ENCODE data around the gene RNU4-1. TPM values are rescaled to one million over a fixed set of nuclear protein-coding genes. Genes with fewer than 3 reads are reported as not detected.
"Not testable (repeated sequence)": the region's sequence is repeated elsewhere in the genome, so short reads cannot be mapped to it uniquely, and the experiment has no call there.

Gene RNU4-1
- under 0.01 TPM in 1 of 2 replicates, not detected in the other for polyA plus RNA-seq (2011; rRNA removed)
- under 0.01 TPM in 2 replicates for polyA minus RNA-seq (2011; rRNA and poly(A)+ RNA removed)

GRCh38 chr12:120292661-120293531, at the start of gene RNU4-1:
RNU4-1 (minus strand) TSS chr12:120293237.
- Histone ChIP-seq H3K27ac (ENCODE audit: low read depth, low read length) (peak within 1 kb of the TSS; percentile 100), H3K9me3 (ENCODE audit: control insufficient read depth, insufficient read depth, low read length) (no peaks in the 10 kb centered on the region), H3K4me3 (ENCODE audit: low read depth, low read length) (peak within 1 kb of the TSS; percentile 62), H3K27me3 (ENCODE audit: control insufficient read depth, insufficient read depth, low read length) (no peaks in the 10 kb centered on the region)
- ChIA-PET POLR2A (interaction anchor here (0.6 to 4.9 kb wide), 15 partner anchors 9 to 236 kb away, joined by 3 to 245 read pairs (median 14); partner anchors contain the start of genes COQ5, PXN, RAB35 and RPLP0), CTCF (interaction anchor here (0.5 to 4.8 kb wide), 5 partner anchors 9 to 138 kb away, joined by 3 to 68 read pairs (median 5); partner anchors contain the start of gene SIRT4)
- no peak for TF ChIP-seq CTCF (IDR thresholded peaks at IDR 0.05; ENCODE audit: low read depth, low read length)
- DNase-seq (ENCODE audit: low read depth, low spot score) = peak; percentile 95

GRCh38 chr12:120342175-120343038, 49.4 kb upstream of the RNU4-1 start:
- no peak for DNase-seq (ENCODE audit: low read depth, low spot score)
- H3K27ac ChIP-seq (ENCODE audit: low read depth, low read length) = no peak overlapping the region
- POLR2A ChIA-PET = no interaction called here
- H3K9me3 ChIP-seq (ENCODE audit: control insufficient read depth, insufficient read depth, low read length) = peaks cover 4% of the 10 kb centered on the region
- H3K4me3 ChIP-seq (ENCODE audit: low read depth, low read length) = no peak overlapping the region
- no peak for TF ChIP-seq CTCF (IDR thresholded peaks at IDR 0.05; ENCODE audit: low read depth, low read length)
- CTCF ChIA-PET = no interaction called here
- peaks cover 19% of the 10 kb centered on the region for H3K27me3 ChIP-seq (ENCODE audit: control insufficient read depth, insufficient read depth, low read length)

- H3K4me3 ChIP-seq (ENCODE audit: low read depth, low read length) = no peak overlapping the region
- peaks cover 11% of the 10 kb centered on the region for H3K9me3 ChIP-seq (ENCODE audit: control insufficient read depth, insufficient read depth, low read length)
- peaks cover 14% of the 10 kb centered on the region for H3K27me3 ChIP-seq (ENCODE audit: control insufficient read depth, insufficient read depth, low read length)
- ChIA-PET POLR2A (no interaction called here), CTCF (interaction anchor here (1.4 to 1.5 kb wide), 2 partner anchors 91 to 92 kb away, joined by 3 read pairs; no protein-coding TSS in a partner anchor)
- no peak overlapping the region for H3K27ac ChIP-seq (ENCODE audit: low read depth, low read length)
- no peak for TF ChIP-seq CTCF (IDR thresholded peaks at IDR 0.05; ENCODE audit: low read depth, low read length)
- DNase-seq (ENCODE audit: low read depth, low spot score) = no peak
These were observed 46.2 kb upstream of the RNU4-1 start for GRCh38 chr12:120339256-120339655.

- POLR2A ChIA-PET = no interaction called here
- CTCF ChIA-PET = no interaction called here
- H3K4me3 ChIP-seq (ENCODE audit: low read depth, low read length) = no peak overlapping the region
- H3K27me3 ChIP-seq (ENCODE audit: control insufficient read depth, insufficient read depth, low read length) = peaks cover 17% of the 10 kb centered on the region
- H3K27ac ChIP-seq (ENCODE audit: low read depth, low read length) = no peak overlapping the region
- no peak for TF ChIP-seq CTCF (IDR thresholded peaks at IDR 0.05; ENCODE audit: low read depth, low read length)
- DNase-seq (ENCODE audit: low read depth, low spot score) = no peak
- H3K9me3 ChIP-seq (ENCODE audit: control insufficient read depth, insufficient read depth, low read length) = peaks cover 11% of the 10 kb centered on the region
These were observed 44.7 kb upstream of the RNU4-1 start for GRCh38 chr12:120337730-120338129.

GRCh38 chr12:120336392-120336791, 43.4 kb upstream of the RNU4-1 start:
- H3K4me3 ChIP-seq (ENCODE audit: low read depth, low read length); H3K27ac ChIP-seq (ENCODE audit: low read depth, low read length); DNase-seq (ENCODE audit: low read depth, low spot score); POLR2A ChIA-PET: not testable (repeated sequence)
- peaks cover 11% of the 10 kb centered on the region for H3K9me3 ChIP-seq (ENCODE audit: control insufficient read depth, insufficient read depth, low read length)
- CTCF ChIA-PET = interaction anchor here (1.3 to 1.6 kb wide), 3 partner anchors 10 to 95 kb away, joined by 3 to 9 read pairs (median 3); no protein-coding TSS in a partner anchor
- peaks cover 19% of the 10 kb centered on the region for H3K27me3 ChIP-seq (ENCODE audit: control insufficient read depth, insufficient read depth, low read length)
